ENCODE data around the gene ANKRD33B.

Gene ANKRD33B

DNA sequence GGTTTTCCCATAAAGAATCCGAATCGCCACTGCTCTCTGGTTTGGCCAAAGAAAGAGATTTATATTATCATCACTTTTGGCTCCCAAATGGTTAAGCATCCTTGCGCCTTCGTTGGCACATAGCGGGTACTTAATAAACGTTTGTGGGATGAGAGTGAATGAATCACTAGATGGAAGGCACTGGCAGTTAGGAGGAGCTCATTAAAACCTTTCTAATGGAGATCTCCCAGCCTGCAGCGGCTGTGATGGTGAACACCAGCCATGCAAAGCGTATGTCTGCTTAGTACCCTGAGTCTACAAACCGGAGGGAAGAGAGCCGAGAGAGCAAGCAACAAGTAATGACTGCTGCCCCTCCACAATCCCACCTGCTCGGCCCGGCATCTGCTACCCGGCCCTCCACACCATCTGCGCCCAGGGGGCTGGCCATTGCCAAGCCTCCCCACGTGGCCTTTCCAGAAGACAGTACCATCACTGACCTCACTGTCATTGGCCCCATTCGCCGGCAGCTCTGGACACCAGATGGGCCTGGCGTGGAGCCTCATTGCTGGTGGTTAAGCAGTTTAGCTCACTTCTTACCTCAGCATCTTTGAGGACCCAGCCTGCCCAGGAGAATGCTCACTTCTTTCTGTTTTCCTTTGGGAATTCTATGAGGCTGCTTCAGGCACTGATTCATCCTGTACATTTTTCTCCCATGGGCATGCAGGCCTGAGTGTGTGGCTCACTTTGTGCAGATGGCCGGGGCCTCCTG is 39.3 kb upstream of the ANKRD33B start:
- TF ChIP-seq, protein P1, sequence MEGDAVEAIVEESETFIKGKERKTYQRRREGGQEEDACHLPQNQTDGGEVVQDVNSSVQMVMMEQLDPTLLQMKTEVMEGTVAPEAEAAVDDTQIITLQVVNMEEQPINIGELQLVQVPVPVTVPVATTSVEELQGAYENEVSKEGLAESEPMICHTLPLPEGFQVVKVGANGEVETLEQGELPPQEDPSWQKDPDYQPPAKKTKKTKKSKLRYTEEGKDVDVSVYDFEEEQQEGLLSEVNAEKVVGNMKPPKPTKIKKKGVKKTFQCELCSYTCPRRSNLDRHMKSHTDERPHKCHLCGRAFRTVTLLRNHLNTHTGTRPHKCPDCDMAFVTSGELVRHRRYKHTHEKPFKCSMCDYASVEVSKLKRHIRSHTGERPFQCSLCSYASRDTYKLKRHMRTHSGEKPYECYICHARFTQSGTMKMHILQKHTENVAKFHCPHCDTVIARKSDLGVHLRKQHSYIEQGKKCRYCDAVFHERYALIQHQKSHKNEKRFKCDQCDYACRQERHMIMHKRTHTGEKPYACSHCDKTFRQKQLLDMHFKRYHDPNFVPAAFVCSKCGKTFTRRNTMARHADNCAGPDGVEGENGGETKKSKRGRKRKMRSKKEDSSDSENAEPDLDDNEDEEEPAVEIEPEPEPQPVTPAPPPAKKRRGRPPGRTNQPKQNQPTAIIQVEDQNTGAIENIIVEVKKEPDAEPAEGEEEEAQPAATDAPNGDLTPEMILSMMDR (IDR thresholded peaks at IDR 0.05): no peak

DNA sequence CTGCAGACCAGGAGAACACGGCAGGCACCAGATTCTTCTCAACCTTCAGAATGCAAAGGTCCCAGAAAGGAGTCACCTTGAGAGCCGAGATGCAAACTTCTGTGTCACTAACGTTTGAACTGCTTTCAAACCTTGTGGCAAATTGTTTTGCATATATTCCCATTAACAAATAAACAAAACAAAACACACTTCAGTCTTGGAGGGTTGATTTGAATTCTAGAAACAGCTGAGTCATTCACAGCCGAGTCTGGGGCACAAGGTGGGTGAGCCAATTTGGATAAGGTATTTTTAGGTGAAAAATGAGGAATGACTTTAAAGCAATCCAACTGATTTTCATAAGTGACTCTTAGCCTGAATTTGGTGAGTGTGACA is 38.8 kb upstream of the ANKRD33B start:
- TF ChIP-seq, protein P1 (IDR thresholded peaks at IDR 0.05): no peak

DNA sequence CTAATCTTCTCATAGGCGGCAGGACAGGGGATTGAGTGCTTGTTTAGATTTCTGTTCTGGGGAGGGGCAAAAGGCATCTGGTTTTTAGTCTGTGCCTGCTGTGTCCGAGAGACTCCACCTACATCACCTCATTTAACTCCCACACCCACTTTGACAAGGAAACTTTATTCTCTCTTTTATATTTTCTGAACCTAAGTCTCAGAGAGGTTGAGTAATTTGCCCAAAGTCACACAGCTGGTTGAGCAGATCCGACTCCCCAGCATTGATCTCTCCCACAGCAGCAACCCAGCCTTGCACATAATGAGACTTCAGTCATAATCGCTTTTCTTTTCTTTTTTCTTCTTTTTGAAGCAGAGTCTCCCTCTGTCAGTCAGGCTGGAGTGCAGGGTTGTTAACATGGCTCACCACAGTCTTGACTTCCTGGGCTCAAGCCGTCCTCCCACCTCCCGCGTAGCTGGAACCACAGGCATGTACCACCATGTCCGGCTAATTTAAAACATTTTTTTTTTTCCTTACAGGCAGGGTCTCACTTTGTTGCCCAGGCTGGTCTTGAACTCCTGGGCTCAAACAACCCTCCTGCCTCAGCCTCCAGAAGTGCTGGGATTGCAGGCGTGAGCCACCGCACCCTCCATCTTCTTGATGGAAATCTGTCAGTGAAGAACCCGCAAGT is 36.5 kb upstream of the ANKRD33B start:
- TF ChIP-seq, protein P1 (IDR thresholded peaks at IDR 0.05): no peak

DNA sequence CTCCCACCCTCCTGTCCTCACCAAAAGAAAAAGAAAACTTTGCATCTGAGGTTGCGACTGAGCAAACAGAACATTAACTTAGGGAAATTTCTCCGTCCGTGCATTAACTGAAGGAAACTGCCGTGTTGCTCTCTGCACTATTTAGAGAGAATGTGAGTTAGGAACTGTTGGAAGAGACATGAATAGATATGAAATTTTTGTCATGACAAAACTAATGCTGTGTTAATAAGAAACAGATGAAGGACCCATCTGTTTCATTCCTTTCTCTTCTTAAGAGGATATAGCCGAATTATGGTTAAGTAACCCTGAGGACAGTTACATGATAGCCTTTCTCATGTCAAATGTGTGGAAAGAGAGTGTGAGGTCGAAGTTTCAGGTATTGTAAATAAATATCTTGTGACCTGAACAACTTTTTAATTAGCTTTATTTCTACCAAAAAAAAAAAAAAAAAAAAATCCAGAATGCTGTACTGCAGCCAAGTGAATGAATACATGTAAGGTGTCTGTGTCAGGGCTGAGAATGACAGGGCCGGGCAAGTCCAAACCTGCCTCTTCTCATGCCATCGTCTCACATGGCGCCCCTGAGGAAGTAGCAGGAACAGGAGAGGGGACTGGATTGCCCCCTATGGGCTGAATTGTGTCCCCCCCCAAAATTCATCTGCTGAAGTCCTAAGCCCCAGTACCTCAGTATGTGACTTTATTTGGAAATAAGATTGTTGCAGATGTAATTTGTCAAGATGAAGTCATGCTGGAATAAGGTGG is 35.6 kb upstream of the ANKRD33B start:
- TF ChIP-seq, protein P1 (IDR thresholded peaks at IDR 0.05): no peak

DNA sequence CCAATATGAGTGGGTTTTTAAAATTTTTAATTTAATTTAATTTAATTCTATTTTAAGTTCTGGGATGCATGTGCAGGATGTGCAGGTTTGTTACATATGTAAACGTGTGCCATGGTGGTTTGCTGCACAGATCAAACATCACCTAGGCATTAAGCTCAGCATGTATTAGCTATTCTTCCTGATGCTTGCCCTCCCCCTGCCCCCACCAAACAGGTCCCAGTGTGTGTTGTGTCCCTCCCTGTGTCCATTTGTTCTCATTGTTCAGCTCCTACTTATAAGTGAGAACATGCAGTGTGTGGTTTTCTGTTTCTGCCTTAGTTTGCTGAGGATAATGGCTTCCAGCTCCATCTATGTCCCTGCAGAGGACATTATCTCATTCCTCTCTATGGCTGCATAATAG is 35.0 kb upstream of the ANKRD33B start:
- TF ChIP-seq, protein P1 (IDR thresholded peaks at IDR 0.05): no peak

DNA sequence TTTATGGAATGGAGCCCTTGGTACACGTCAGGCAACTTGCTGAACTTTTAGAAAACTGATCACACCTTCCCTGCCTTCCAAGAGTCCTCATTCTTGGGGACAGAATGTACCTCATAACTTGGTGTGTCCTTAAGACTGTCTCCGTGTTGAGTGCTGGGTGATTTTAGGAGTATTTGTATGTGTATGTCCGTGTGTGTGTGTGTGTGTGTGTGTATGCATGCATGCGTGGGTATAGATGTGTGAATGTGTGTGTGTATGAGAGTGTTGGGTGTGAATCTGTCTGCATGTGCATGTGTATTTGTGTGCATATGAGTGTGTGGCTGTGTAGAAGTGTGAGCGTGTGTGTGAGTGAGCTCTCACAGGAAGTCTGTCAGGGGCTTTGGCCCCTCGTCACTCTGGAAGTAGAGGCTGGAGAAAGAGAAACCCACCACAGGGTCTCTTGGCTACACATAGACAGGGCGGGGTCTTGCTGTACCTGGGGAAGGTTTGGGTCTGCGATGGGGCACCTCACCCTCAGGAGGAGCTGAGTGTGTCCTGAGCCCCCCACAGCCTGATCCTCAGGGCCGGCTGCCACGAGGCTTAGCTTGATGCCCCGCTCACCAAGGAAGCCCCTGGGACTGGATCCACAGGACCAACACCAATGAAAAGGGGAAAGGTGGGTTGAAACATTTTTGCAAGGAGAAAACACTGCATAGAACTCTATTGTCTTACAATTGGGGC is 33.1 kb upstream of the ANKRD33B start:
- TF ChIP-seq, protein P1 (IDR thresholded peaks at IDR 0.05): no peak

DNA sequence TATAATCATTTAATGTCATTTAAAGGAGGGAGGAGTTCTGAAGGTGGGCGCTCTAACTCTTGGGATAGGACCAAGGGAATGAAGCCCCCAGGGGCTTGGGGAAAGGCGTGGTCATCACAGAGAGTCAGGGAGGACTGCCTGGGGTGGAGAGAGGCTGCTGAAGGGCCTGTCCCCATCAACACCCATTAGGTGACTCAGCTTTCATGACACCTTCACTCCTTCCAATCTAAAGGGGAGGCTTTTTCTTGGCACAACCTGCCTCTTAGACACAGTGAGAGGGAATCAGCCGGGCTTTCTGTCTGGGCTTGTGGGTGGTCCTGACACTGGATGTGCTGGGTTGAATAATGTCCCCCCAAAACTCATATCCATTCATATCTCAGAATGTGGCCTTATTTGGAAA is 31.4 kb upstream of the ANKRD33B start:
- TF ChIP-seq, protein P1 (IDR thresholded peaks at IDR 0.05): no peak

All from LNCAP (cell line).